GM10266 (cell line): ENCODE measurements around the gene DUSP12.

Experiments used
- DNase-seq: peaks from one replicate; pipeline ENCODE4 v3.0.0; 2012; ENCODE audit errors: extremely low spot score
- TF ChIP-seq, protein P1 (sequence below): IDR thresholded peaks from 2 replicates; pipeline ENCODE4 v1.5.1; 2012; ENCODE audit warnings: mild to moderate bottlenecking, low read depth; ENCODE audit not compliant: control insufficient read depth, insufficient read depth; ENCODE audit errors: missing control alignments

Gene DUSP12

GRCh38 chr1:161728376-161729226, 21.0 kb upstream of the DUSP12 start:
- no peak for DNase-seq
- TF ChIP-seq, protein P1, sequence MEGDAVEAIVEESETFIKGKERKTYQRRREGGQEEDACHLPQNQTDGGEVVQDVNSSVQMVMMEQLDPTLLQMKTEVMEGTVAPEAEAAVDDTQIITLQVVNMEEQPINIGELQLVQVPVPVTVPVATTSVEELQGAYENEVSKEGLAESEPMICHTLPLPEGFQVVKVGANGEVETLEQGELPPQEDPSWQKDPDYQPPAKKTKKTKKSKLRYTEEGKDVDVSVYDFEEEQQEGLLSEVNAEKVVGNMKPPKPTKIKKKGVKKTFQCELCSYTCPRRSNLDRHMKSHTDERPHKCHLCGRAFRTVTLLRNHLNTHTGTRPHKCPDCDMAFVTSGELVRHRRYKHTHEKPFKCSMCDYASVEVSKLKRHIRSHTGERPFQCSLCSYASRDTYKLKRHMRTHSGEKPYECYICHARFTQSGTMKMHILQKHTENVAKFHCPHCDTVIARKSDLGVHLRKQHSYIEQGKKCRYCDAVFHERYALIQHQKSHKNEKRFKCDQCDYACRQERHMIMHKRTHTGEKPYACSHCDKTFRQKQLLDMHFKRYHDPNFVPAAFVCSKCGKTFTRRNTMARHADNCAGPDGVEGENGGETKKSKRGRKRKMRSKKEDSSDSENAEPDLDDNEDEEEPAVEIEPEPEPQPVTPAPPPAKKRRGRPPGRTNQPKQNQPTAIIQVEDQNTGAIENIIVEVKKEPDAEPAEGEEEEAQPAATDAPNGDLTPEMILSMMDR: no peak

DNA sequence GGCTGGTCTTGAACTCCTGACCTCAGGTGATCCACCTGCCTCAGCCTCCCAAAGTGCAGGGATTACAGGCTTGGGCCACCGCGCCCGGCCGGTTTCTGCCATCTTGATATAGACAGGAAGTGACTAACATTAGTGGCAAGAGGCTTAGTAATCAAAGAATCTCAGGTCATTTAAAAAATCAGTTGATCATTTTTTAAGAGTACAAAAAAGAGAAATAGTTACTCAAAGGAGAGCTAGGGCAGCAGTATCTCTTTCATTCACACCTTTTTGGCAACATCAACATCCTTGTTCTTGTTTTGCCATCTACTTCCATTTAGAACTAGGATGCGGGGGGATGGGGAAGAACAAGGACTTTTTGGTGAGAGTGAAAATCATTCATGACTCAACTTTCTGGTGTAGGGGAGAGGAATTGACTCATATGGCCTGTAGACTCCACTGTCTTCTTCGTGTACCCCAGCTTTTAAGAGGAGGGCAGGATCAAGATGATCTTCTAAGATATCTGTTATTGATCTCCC, 19.5 kb upstream of the DUSP12 start:
- no peak for DNase-seq
- TF ChIP-seq, protein P1: no peak

DNA sequence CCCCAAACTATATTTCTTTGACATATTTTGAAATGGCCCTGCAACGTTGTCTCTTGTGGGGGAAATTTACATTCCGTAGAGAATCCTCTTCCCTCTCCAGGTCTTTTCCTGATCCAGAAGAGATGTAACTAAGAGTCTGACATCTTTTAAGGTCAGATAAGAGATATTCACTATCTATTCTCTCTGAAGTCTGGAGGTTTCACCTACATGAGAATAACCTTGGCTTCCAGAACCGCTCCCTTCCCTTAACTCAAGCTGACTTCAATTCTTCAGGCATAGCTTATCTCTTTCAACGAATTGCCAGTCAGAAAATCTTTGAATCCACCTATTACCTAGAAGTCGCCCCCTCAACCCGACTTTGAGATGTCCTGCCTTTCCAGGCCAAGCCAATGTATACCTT, 18.3 kb upstream of the DUSP12 start:
- no peak for DNase-seq
- TF ChIP-seq, protein P1: no peak

- TF ChIP-seq, protein P1: no peak
- no peak for DNase-seq
Observed at GRCh38 chr1:161731981-161732718, 17.4 kb upstream of the DUSP12 start.

GRCh38 chr1:161733526-161733925, 16.1 kb upstream of the DUSP12 start:
- DNase-seq: no peak
- TF ChIP-seq, protein P1: no peak

DNA sequence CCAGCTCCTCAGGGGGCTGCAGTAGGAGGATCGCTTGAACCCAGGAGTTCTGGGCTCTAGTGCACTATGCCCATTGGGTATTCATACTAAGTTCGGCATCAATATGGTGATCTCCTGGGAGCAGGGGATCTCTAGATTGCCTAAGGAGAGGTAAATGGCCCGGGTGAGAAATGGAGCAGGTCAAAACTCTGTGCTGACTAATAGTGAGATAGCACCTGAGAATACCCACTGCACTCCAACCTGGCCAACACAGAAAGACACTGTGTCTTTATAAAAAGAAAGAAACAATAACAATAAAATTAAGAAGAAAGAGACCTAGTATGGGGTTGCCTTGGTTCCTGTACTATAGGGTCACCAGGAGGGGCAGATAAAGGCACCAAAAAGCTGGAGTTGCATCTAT, 13.7 kb upstream of the DUSP12 start:
- TF ChIP-seq, protein P1: no peak
- DNase-seq: no peak

DNA sequence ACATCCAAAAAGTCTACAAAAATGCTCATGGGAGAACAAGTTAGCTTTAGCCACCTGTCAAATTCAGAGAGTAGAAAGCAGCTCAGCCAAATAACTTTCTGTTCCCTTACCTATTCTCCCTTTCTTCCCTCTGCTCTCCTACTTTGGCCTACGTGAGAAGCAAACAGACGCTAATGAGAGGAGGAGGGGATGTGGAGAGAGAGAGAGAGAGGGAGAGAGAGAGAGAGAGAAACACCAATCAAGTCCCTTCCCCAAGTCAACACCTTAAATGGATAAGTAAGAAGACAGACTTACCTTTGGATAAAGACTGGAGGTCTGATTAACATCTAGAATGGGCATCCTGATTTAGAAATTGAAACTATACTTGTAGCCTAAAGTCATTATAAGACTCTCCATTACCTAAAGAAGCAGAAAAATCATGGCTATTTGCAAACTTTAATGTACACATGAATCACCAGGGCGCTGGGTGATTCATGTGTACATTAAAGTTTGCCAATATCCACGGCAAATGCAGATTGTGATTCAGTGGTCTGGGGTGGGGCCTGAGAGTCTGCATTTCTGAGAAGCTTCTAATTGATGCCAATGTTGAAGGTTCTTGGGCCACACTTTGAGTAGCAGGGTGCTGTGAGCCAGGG, 13.1 kb upstream of the DUSP12 start:
- DNase-seq: no peak

More for the DNA sequence above, 13.1 kb upstream of the DUSP12 start:
- TF ChIP-seq, protein P1: no peak
